Breast epithelium (tissue), 3 donors: ENCODE results near the gene GABRB3.

ENCODE experiments used
- CTCF ChIP-seq, 3 donors: fragments of 450-650 bp; IDR thresholded peaks; one replicate each; pipeline ENCODE4 v1.5.1; 2016 to 2017; ENCODE audit warnings: antibody characterized with exemption in 3 of 3, mild to moderate bottlenecking in 3 of 3, moderate library complexity in 3 of 3
- POLR2A ChIP-seq: fragments of 450-650 bp; IDR thresholded peaks from one replicate; pipeline ENCODE4 v1.6.1; 2016; ENCODE audit warnings: antibody characterized with exemption, mild to moderate bottlenecking, moderate library complexity
- POLR2AphosphoS5 ChIP-seq, 3 donors: sonication (generic); formaldehyde crosslinking; IDR thresholded peaks; one replicate each; pipeline ENCODE4 v1.6.1; 2017; ENCODE audit warnings: antibody characterized with exemption in 3 of 3

GRCh38 chr15:26729030-26729429, 43.8 kb downstream of the GABRB3 start:
- TF ChIP-seq POLR2AphosphoS5 (IDR thresholded peaks at IDR 0.05) (no peak), POLR2A (no peak), CTCF (IDR thresholded peaks at IDR 0.05) (no peak)
